ENCODE measurements around the gene NOL4L. TPM values are rescaled to one million over a fixed set of nuclear protein-coding genes. Genes with fewer than 3 reads are reported as not detected.

Gene NOL4L
- total and polyA plus RNA-seq, 7 donors, result 0.61 to 2.7 (median 1.3) TPM

GRCh38 chr20:32460683-32461320 is 124.3 kb downstream of the NOL4L start:
- ATAC-seq, result no peak
- no peak overlapping the region for H3K27ac ChIP-seq
- intact Hi-C loops (cut with DNase I), result no loop called here
- no peak for DNase-seq
- TF ChIP-seq, protein P1, sequence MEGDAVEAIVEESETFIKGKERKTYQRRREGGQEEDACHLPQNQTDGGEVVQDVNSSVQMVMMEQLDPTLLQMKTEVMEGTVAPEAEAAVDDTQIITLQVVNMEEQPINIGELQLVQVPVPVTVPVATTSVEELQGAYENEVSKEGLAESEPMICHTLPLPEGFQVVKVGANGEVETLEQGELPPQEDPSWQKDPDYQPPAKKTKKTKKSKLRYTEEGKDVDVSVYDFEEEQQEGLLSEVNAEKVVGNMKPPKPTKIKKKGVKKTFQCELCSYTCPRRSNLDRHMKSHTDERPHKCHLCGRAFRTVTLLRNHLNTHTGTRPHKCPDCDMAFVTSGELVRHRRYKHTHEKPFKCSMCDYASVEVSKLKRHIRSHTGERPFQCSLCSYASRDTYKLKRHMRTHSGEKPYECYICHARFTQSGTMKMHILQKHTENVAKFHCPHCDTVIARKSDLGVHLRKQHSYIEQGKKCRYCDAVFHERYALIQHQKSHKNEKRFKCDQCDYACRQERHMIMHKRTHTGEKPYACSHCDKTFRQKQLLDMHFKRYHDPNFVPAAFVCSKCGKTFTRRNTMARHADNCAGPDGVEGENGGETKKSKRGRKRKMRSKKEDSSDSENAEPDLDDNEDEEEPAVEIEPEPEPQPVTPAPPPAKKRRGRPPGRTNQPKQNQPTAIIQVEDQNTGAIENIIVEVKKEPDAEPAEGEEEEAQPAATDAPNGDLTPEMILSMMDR (IDR thresholded peaks at IDR 0.05), result no peak
- H3K36me3 ChIP-seq (ENCODE audit: insufficient read depth in 1 of 2, low read depth in 1 of 2), result no peaks in the 10 kb centered on the region
- H3K9me3 ChIP-seq, result no peaks in the 10 kb centered on the region
- 89 to 94% (median 90%) methylated on average over 23 to 24 of the region's 24 CpGs for WGBS, 3 donors
- no peaks in the 10 kb centered on the region for H3K27me3 ChIP-seq (ENCODE audit: insufficient read depth in 3 of 3, low read length in 2 of 3)
- H3K4me1 ChIP-seq, result peaks cover 2% of the 10 kb centered on the region
- H3K4me3 ChIP-seq, result no peak overlapping the region

- DNase-seq (no peak), ATAC-seq (no peak)
- intact Hi-C loops (cut with DNase I), result no loop called here
- Histone ChIP-seq H3K27me3 (ENCODE audit: insufficient read depth in 3 of 3, low read length in 2 of 3) (no peaks in the 10 kb centered on the region), H3K27ac (no peak overlapping the region), H3K9me3 (no peaks in the 10 kb centered on the region), H3K4me1 (peaks cover 6% of the 10 kb centered on the region), H3K4me3 (no peak overlapping the region), H3K36me3 (ENCODE audit: insufficient read depth in 1 of 2, low read depth in 1 of 2) (no peaks in the 10 kb centered on the region)
- TF ChIP-seq, protein P1 (IDR thresholded peaks at IDR 0.05), result no peak
- 78 to 91% (median 84%) methylated on average over 15 of the region's 15 CpGs for WGBS, 3 donors
Observed at GRCh38 chr20:32460231-32460630, 124.9 kb downstream of the NOL4L start.

- H3K4me3 ChIP-seq, result no peak overlapping the region
- ATAC-seq, result no peak
- peaks cover 11% of the 10 kb centered on the region for H3K4me1 ChIP-seq
- H3K36me3 ChIP-seq (ENCODE audit: insufficient read depth in 1 of 2, low read depth in 1 of 2), result no peaks in the 10 kb centered on the region
- WGBS, 3 donors, result 81 to 92% (median 85%) methylated on average over 12 of the region's 12 CpGs
- no peak for DNase-seq
- no peaks in the 10 kb centered on the region for H3K9me3 ChIP-seq
- TF ChIP-seq, protein P1 (IDR thresholded peaks at IDR 0.05), result no peak
- no peak overlapping the region for H3K27ac ChIP-seq
- no peaks in the 10 kb centered on the region for H3K27me3 ChIP-seq (ENCODE audit: insufficient read depth in 3 of 3, low read length in 2 of 3)
- intact Hi-C loops (cut with DNase I), result no loop called here
Observed at GRCh38 chr20:32458837-32459220, 126.3 kb downstream of the NOL4L start.

GRCh38 chr20:32458061-32458836 is 126.9 kb downstream of the NOL4L start:
- H3K36me3 ChIP-seq (ENCODE audit: insufficient read depth in 1 of 2, low read depth in 1 of 2), result no peaks in the 10 kb centered on the region
- TF ChIP-seq, protein P1 (IDR thresholded peaks at IDR 0.05), result no peak
- H3K27me3 ChIP-seq (ENCODE audit: insufficient read depth in 3 of 3, low read length in 2 of 3), result no peaks in the 10 kb centered on the region
- no peak overlapping the region for H3K27ac ChIP-seq
- WGBS, 3 donors, result 83 to 85% (median 84%) methylated on average over 10 of the region's 10 CpGs
- H3K9me3 ChIP-seq, result no peaks in the 10 kb centered on the region
- H3K4me3 ChIP-seq, result no peak overlapping the region
- peaks cover 11% of the 10 kb centered on the region for H3K4me1 ChIP-seq
- intact Hi-C loops (cut with DNase I), result no loop called here
- no peak for ATAC-seq
- DNase-seq, result no peak
